Ammon's horn (tissue), 1 donor: ENCODE results near the gene ZDHHC13.

Experiments
- DNase-seq: peaks from one replicate; pipeline ENCODE4 v3.0.0-alpha.2; 2016; ENCODE audit warnings: low spot score

Gene ZDHHC13

GRCh38 chr11:19116971-19117759 lies at the start of gene ZDHHC13:
TSS of gene ZDHHC13 (plus strand) at chr11:19117168. CDS start at chr11:19117250, 82 bp downstream.
- peak; percentile 96 for DNase-seq

DNA sequence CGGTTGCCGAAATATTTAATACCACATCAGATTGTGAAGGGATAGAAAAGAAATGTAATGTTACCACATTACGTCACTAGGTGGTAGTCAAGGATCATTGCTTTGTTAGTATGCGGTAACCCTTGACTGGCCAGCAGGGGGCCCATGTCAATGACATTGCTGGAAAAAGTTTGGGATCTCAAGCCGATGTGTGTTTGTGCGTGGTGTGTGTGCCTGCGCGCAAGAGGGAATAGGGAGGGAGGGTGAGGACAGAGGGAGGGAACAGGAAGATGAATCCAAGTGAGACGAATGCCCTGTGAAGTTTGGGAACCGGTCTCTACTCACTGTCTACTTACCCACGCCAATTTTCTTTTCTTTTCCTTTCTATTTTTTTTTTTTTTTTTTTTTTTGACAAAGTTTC lies 45.7 kb upstream of the ZDHHC13 start:
- peak; percentile 84 for DNase-seq

DNA sequence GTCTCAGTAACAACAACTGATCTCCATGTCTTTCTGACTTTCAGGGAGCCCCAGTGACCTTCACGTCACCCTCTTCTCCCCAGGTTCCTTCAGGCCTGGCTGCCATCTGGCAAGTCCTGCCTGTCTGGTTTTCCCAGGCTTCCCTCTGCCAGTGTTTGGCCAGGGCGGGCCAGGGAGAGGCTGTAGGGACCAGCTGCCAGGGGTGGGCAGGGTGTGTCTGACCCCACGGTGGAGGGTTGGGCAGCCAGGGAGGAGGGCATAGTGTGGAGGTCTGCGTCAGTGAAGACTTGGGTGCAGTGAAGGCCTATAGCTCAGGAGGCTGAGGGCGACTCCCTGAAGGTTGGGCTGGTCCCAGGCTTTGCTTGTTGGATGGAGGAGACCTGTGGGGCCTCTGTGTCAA lies 44.5 kb upstream of the ZDHHC13 start:
- DNase-seq: no peak

GRCh38 chr11:19073454-19074415 lies 43.2 kb upstream of the ZDHHC13 start:
- no peak for DNase-seq

DNA sequence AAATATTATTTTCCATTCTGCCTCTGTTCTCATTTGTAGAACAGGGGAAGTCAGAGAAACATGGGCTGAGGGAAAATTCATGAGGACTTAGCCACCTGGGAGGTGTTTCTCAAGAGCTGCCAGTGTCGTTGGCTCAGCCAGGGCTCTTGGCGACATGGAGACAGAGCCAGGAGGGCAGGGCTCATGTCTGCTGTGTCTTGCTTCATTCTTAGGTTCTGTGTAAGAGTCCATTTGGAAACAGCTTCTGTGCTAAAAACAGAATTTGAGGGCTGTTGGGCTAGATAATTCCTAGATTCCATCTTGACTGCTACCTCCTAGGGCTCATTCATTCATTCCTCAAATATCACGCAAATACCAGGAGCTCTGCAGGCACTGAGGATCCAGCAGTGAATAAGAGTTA lies 41.3 kb upstream of the ZDHHC13 start:
- no peak for DNase-seq

- DNase-seq: peak; percentile 61
These were observed 40.0 kb upstream of the ZDHHC13 start for GRCh38 chr11:19076744-19077589.

DNA sequence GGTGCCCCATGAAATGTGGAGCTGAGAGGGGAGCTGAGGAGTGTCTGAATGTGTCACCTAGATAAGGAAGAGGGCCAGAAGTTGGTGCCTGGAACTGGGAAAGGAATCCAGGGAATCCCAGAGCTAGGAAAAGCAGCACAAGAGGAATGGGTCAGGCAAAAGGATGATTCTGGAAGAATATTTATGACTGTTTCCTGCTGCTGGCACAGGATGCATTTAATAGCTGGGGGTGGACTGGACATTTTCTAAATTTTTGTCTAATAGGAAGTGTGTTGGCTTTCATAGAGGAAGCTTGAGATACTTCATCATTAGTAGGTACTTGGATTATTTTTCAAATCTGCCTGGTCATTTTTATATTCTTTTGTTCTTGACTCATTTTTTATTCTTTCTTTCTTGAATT lies 39.0 kb upstream of the ZDHHC13 start:
- no peak for DNase-seq

- DNase-seq: peak; percentile 60
These were observed 37.1 kb upstream of the ZDHHC13 start for GRCh38 chr11:19079643-19080440.

GRCh38 chr11:19080579-19080993 lies 36.4 kb upstream of the ZDHHC13 start:
- DNase-seq: peak; percentile 23

DNA sequence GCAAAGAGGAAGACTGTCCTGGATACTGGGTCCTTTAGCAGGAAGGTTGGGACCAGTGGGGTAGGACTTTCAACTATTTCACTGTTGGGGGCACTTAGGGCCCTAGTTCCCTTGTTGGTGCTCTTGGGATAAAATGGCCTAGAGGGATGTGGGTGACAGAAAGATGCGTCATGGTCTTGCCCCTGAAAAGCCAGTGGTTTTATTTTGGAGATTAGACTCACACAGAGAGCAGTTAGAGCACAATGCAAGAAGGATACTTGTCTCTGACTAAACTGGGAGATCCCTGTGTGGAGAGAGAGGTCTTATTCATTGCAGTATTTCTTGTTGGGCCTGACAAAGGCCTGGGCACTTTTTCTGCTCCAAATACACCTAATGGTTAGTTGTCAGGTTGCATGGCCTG lies 33.8 kb upstream of the ZDHHC13 start:
- DNase-seq: no peak

DNA sequence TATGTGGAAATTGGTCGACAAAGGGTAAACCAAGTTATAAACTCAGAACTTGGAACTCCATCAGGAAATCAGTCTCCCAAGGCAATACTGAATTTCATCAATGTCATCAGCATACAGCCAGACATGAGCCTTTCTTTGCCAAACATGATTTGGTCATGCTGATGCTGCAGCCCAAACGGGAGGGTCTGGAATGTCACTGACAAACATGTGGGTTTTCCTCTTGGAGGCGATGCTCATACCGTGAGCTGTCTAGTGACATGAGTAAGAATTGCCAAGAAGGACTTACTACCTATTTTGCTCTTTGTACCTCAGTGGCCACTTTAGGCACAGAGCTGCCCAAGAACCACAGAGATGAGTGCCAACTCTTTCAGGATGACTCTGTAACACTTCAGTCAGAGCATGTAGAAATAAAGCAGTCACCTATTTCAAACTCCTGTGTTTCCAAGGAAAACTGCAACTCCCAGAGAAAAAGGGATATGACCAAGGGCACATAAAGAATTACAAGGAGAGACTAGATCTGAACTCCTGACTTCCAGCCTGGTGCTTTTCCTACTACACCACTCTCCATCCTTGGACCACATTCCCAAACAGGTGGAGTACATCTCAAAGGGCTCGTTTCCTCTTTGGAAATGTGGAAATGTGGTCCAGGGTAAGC lies 32.2 kb upstream of the ZDHHC13 start:
- no peak for DNase-seq

DNA sequence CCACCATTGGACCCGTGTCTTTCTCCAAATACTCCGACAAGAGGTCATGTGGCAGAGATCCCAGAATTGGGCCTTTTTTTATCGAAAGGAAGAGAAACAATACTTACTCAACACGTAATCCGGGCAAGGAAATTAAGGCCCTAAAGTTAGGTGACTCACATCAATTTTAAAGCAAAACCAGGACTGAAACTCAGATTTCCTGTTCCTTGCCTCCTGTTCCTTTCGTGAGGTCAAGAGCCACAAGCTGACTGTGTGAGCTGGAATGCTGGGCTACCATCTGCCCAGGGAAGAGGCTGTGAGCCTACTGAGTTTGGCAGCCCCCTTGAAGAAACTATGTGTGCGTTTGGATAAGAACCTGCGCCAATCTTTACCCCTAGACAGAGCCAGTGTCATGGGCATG lies 29.3 kb upstream of the ZDHHC13 start:
- no peak for DNase-seq

DNA sequence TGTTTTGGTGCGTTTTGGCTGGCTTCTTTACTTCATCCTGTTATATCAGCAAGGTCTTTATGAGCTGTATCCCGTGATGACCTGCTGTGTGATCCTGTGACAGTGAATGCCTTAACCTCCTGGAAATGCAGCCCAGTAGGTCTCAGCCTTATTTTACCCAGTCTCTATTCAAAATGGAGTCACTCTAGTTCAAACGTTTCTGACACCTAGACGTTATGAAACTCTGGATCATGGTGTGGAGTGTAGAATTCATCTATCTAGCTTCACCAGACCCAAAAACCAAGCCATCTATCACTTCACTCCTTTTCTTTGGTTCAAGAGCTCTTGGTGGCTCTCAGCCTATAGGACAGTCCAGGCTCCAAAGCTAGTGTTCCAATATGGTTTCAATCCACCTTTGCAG lies 28.2 kb upstream of the ZDHHC13 start:
- no peak for DNase-seq

DNA sequence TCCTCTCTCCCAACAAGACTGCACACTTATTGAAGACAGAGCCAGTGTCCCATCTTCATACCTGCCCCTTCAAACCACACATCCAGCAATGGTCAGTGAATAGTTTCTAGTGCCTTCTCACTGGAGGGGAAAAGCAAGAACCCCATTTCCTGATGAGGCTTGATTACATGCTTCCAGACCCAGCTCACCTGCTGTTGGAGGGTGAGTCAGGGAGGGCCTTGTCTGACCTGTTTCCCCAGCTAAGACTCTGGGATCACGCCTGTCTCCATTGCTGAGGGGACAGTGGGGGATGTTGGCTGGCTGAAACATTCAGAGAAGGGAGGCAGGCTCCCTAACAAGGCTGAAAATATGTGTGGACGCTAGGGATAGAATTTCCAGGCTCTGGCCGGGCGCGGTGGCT lies 27.5 kb upstream of the ZDHHC13 start:
- no peak for DNase-seq

DNA sequence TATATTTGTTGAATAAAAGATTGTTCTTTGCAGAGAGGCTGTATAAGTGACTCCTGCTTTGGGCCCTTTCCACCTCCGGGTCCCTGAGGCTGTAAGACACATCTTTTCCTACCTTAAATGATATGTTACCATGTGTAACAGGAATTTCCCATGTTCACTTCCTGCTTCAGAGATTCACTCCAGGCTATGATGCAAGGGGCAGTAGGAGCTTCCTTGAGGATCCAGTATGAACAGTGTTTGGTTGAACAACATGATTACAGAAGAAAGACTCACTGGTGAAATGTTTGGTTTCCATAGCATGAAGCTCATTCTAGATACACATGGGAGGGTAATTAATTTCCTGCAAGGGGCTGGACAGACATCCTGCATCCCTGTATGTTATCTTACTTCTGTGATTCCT lies 25.6 kb upstream of the ZDHHC13 start:
- DNase-seq: no peak

GRCh38 chr11:19092342-19092741 lies 24.6 kb upstream of the ZDHHC13 start:
- no peak for DNase-seq

GRCh38 chr11:19092850-19093249 lies 24.1 kb upstream of the ZDHHC13 start:
- no peak for DNase-seq

DNA sequence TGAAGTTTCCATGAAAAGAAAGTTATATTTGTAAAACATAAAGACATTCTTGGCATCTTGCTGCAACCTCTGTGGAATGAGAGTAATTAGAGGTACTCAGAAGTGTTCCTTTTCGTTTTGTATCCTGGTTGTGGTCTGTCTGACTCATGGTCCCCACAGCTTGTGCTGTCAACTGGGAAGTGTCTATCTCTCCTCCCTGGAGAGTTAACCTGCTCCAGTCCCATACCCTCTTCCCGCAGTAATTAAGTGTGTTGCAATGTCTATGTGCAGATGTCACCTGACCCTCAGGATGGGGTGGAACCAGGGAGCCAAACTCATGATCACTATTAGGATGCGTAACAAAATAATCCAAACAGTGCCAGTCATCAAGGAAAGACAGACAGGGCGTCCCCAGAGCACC lies 23.0 kb upstream of the ZDHHC13 start:
- DNase-seq: no peak

DNA sequence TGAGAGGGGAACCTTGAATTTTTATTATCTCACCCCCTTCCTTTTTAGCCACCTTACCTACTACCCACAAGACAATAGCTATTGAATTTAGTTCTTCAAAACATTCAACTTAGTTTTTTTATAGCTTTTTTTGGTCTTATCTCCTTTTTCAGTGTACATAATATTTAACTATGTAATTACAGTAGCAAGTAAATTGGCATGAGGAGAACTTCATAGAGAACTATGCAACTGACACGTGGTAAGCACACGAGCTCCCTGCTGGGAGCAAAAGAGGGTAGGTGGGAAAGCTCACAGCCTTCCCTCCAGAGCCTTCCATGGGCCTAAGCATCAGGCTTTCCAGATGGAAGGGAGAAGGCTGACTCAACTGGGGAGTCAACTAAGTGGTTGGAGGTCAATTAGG lies 22.1 kb upstream of the ZDHHC13 start:
- DNase-seq: no peak

- DNase-seq: no peak
These were observed 17.9 kb upstream of the ZDHHC13 start for GRCh38 chr11:19099093-19099492.

- DNase-seq: no peak
These were observed 16.1 kb upstream of the ZDHHC13 start for GRCh38 chr11:19100885-19101284.
